B cell (primary cell): Measurements from ENCODE around the gene PARVA.

ENCODE experiments used
- CTCF ChIP-seq: fragments of 200-600 bp; IDR thresholded peaks from one replicate; pipeline ENCODE4 v1.8.0; 2022; ENCODE audit warnings: antibody characterized with exemption, mild to moderate bottlenecking
- EZH2 ChIP-seq: IDR thresholded peaks from 2 replicates; pipeline ENCODE4 v1.6.1; 2012; ENCODE audit warnings: borderline replicate concordance, low read depth, mild to moderate bottlenecking, moderate library complexity, low read length; ENCODE audit not compliant: insufficient read depth, poor library complexity, severe bottlenecking

DNA sequence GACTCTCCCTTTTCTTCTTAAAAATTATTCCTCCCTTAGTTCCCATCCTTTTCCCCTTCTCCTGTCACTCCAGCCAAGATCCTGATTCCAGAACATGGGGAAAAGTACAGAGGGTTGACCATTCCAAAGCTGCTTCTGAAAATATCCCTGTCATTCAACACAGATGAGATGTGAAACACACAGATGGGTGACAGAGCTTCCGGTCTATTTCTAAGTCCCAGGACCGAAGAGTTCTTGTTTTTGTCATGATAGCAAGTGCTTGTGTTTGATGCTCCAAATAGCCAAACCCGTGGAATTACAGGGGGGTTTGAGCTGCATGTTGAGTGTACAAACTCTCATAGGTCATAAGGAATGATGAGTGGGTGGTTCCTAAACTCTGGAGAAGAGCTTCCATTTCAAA, 57.9 kb downstream of the PARVA start:
- TF ChIP-seq CTCF = no peak
- no peak for TF ChIP-seq EZH2
